OCI-LY1 (cell line): ENCODE data around the gene KIFAP3.
"Not testable (repeated sequence)": the region's sequence is repeated elsewhere in the genome, so short reads cannot be mapped to it uniquely, and the experiment has no call there.

Experiments
- H2AFZ ChIP-seq: fragments of 200-600 bp; sonication (generic), shearing (Covaris generic); 2 replicates; pipeline ENCODE4 v1.6.0; 2014; ENCODE audit warnings: antibody characterized with exemption, mild to moderate bottlenecking, low read length
- H3F3A ChIP-seq: fragments of 200-600 bp; sonication (generic), shearing (Covaris generic); 2 replicates; pipeline ENCODE4 v1.6.0; 2014; ENCODE audit warnings: mild to moderate bottlenecking, antibody characterized with exemption, low read length, moderate library complexity; ENCODE audit not compliant: insufficient read depth
- H3K27ac ChIP-seq: fragments of 200-600 bp; sonication (generic); 2 replicates; pipeline ENCODE4 v1.5.1; 2014; ENCODE audit warnings: low read length, mixed run types, mild to moderate bottlenecking, low read depth; ENCODE audit not compliant: poor library complexity, severe bottlenecking
- H3K27me3 ChIP-seq: fragments of 200-600 bp; sonication (generic); 2 replicates; pipeline ENCODE4 v1.6.0; 2014; ENCODE audit warnings: antibody characterized with exemption, mild to moderate bottlenecking, low read length, moderate library complexity; ENCODE audit not compliant: insufficient read depth
- H3K36me3 ChIP-seq: fragments of 200-600 bp; sonication (generic); 2 replicates; pipeline ENCODE4 v1.6.1; 2014; ENCODE audit warnings: mild to moderate bottlenecking, antibody characterized with exemption, low read length, moderate library complexity, mixed read lengths; ENCODE audit not compliant: insufficient read depth
- H3K4me1 ChIP-seq: fragments of 200-600 bp; sonication (generic); 2 replicates; pipeline ENCODE4 v1.5.1; 2014; ENCODE audit warnings: mild to moderate bottlenecking, low read length, moderate library complexity; ENCODE audit not compliant: insufficient read depth, severe bottlenecking
- H3K4me2 ChIP-seq: fragments of 200-600 bp; sonication (generic), shearing (Covaris generic); 2 replicates; pipeline ENCODE4 v1.6.1; 2014; ENCODE audit warnings: low read length
- H3K4me3 ChIP-seq: fragments of 200-600 bp; sonication (generic); 2 replicates; pipeline ENCODE4 v1.5.1; 2014; ENCODE audit warnings: low read length, low read depth, mild to moderate bottlenecking, mixed read lengths; ENCODE audit not compliant: poor library complexity, severe bottlenecking
- H3K79me2 ChIP-seq: fragments of 200-600 bp; shearing (Covaris generic); 2 replicates; pipeline ENCODE4 v1.6.1; 2016; ENCODE audit warnings: mixed run types, low read length, mixed read lengths; ENCODE audit not compliant: insufficient read depth
- H3K9ac ChIP-seq: fragments of 200-600 bp; sonication (generic), shearing (Covaris generic); 2 replicates; pipeline ENCODE4 v1.6.1; 2014; ENCODE audit warnings: mild to moderate bottlenecking, low read length, mixed read lengths
- H3K9me2 ChIP-seq: fragments of 200-600 bp; sonication (generic), shearing (Covaris generic); 2 replicates; pipeline ENCODE4 v1.6.1; 2014; ENCODE audit warnings: low read depth, mild to moderate bottlenecking, low read length, mixed read lengths
- H3K9me3 ChIP-seq: fragments of 200-600 bp; shearing (Covaris generic); 2 replicates; pipeline ENCODE4 v1.6.1; 2014; ENCODE audit warnings: low read length, mixed read lengths
- H4K20me1 ChIP-seq: fragments of 200-600 bp; sonication (generic), shearing (Covaris generic); 2 replicates; pipeline ENCODE4 v1.6.0; 2016; ENCODE audit warnings: mild to moderate bottlenecking, low read length; ENCODE audit not compliant: insufficient read depth
- CTCF ChIP-seq: fragments of 200-600 bp; sonication (generic), shearing (Covaris generic); IDR thresholded peaks from 2 replicates; pipeline ENCODE4 v1.5.1; 2017; ENCODE audit warnings: mild to moderate bottlenecking, antibody characterized with exemption, low read length, moderate library complexity, mixed read lengths
- EZH2 ChIP-seq: fragments of 200-600 bp; sonication (generic), shearing (Covaris generic); IDR thresholded peaks from 2 replicates; pipeline ENCODE4 v1.8.0; 2017; ENCODE audit warnings: borderline replicate concordance, mixed run types, mild to moderate bottlenecking, antibody characterized with exemption, low read length, moderate library complexity, mixed read lengths

The KIFAP3 gene

GRCh38 chr1:170077926-170078325, 3.4 kb upstream of the KIFAP3 start:
- Histone ChIP-seq H2AFZ (no peak overlapping the region), H3K27ac (no peak overlapping the region)

GRCh38 chr1:170076952-170077351, 2.5 kb upstream of the KIFAP3 start:
- not testable (repeated sequence) for H3K4me3 ChIP-seq, H3K27ac ChIP-seq, H2AFZ ChIP-seq, H3K79me2 ChIP-seq, H3K4me2 ChIP-seq, H3K9ac ChIP-seq, H3K9me3 ChIP-seq, H3F3A ChIP-seq, H3K27me3 ChIP-seq, H4K20me1 ChIP-seq, H3K9me2 ChIP-seq, H3K36me3 ChIP-seq
- H3K4me1 ChIP-seq: peaks cover 22% of the 10 kb centered on the region

More at GRCh38 chr1:170077926-170078325, 3.4 kb upstream of the KIFAP3 start:
- no peaks in the 10 kb centered on the region for H3F3A ChIP-seq
- no peak for TF ChIP-seq EZH2
- TF ChIP-seq CTCF: no peak
- peaks cover 20% of the 10 kb centered on the region for H3K4me1 ChIP-seq
- no peaks in the 10 kb centered on the region for H3K9me2 ChIP-seq
- no peaks in the 10 kb centered on the region for H3K27me3 ChIP-seq
- H3K9ac ChIP-seq: no peak overlapping the region
- H3K4me3 ChIP-seq: no peak overlapping the region
- no peaks in the 10 kb centered on the region for H3K79me2 ChIP-seq
- H3K4me2 ChIP-seq: no peak overlapping the region
- no peaks in the 10 kb centered on the region for H3K9me3 ChIP-seq
- H4K20me1 ChIP-seq: no peaks in the 10 kb centered on the region
- H3K36me3 ChIP-seq: no peaks in the 10 kb centered on the region

GRCh38 chr1:170076199-170076598, 1.7 kb upstream of the KIFAP3 start:
- Histone ChIP-seq H3K9ac (no peak overlapping the region), H3K9me2 (no peaks in the 10 kb centered on the region), H3K4me2 (no peak overlapping the region), H4K20me1 (no peaks in the 10 kb centered on the region), H3F3A (no peaks in the 10 kb centered on the region), H3K27me3 (no peaks in the 10 kb centered on the region), H3K79me2 (no peaks in the 10 kb centered on the region), H3K9me3 (no peaks in the 10 kb centered on the region), H3K36me3 (no peaks in the 10 kb centered on the region), H3K27ac (no peak overlapping the region), H3K4me1 (peaks cover 22% of the 10 kb centered on the region), H2AFZ (no peak overlapping the region), H3K4me3 (no peak overlapping the region)
- TF ChIP-seq CTCF: no peak
- TF ChIP-seq EZH2: no peak

GRCh38 chr1:170075186-170075585, 691 bp upstream of the KIFAP3 start:
- peak overlapping the region; percentile 94 for H3K4me2 ChIP-seq
- H2AFZ ChIP-seq: peak overlapping the region; percentile 93
- H3K9me2 ChIP-seq: no peaks in the 10 kb centered on the region
- H3K4me3 ChIP-seq: peak overlapping the region; percentile 90
- H3K79me2 ChIP-seq: no peaks in the 10 kb centered on the region
- no peak overlapping the region for H3K27ac ChIP-seq
- H3K9ac ChIP-seq: peak overlapping the region; percentile 36; the same call in 1 of the 2 replicates
- H3K4me1 ChIP-seq: peaks cover 22% of the 10 kb centered on the region
- TF ChIP-seq EZH2 (no peak), CTCF (no peak)
- H3F3A ChIP-seq: no peaks in the 10 kb centered on the region
- H3K9me3 ChIP-seq: peaks cover 3% of the 10 kb centered on the region; the same call in 1 of the 2 replicates
- H3K36me3 ChIP-seq: no peaks in the 10 kb centered on the region
- no peaks in the 10 kb centered on the region for H4K20me1 ChIP-seq
- H3K27me3 ChIP-seq: no peaks in the 10 kb centered on the region
